Panc1 (cell line): ENCODE results near the gene GGT6. TPM values are rescaled to one million over a fixed set of nuclear protein-coding genes. Genes with fewer than 3 reads are reported as not detected.

ENCODE experiments used
- ATAC-seq: fragments of 200-7000 bp; cut with Tn5 transposase; 2 replicates; pipeline ENCODE4 v1.9.1; 2020; ENCODE audit warnings: mild to moderate bottlenecking, moderate library complexity
- BruUV-seq: library from RNA; stranded (reverse); fragments of 400-500 nt; replicated peaks from 2 replicates; lab custom pipeline; 2021; lab: Mats Ljungman, UMichigan
- CTCF ChIA-PET: fragments of 300-600 bp; sonication (Branson Sonifier 250); formaldehyde crosslinking; loops from one replicate; lab custom pipeline; 2022; ENCODE audit warnings: antibody characterized with exemption; lab: Charles Lee
- POLR2A ChIA-PET: fragments of 300-600 bp; sonication (Branson Sonifier 250); formaldehyde crosslinking; loops from one replicate; lab custom pipeline; 2022; ENCODE audit warnings: antibody characterized with exemption; lab: Charles Lee
- DNase-seq: peaks from one replicate; pipeline ENCODE4 v3.0.0-alpha.2; 2010; ENCODE audit warnings: low read depth, low spot score
- H3K27ac ChIP-seq: 2 replicates; pipeline ENCODE4 v1.5.1; 2011; ENCODE audit warnings: mild to moderate bottlenecking, low read length, inconsistent platforms
- H3K27me3 ChIP-seq: fragments of 200-500 bp; sonication (Bioruptor generic); 2 replicates; pipeline ENCODE4 v1.6.0; 2014; ENCODE audit warnings: low read length, inconsistent platforms; ENCODE audit not compliant: control insufficient read depth, insufficient read depth
- H3K36me3 ChIP-seq: fragments of 200-500 bp; sonication (Bioruptor generic); 2 replicates; pipeline ENCODE4 v1.5.1; 2014; ENCODE audit warnings: inconsistent platforms, mild to moderate bottlenecking, low read length, moderate library complexity; ENCODE audit not compliant: control insufficient read depth, insufficient read depth
- H3K4me1 ChIP-seq: 2 replicates; pipeline ENCODE4 v1.5.1; 2011; ENCODE audit warnings: inconsistent platforms, mild to moderate bottlenecking, low read length, moderate library complexity; ENCODE audit not compliant: control insufficient read depth, insufficient read depth
- H3K4me3 ChIP-seq, 2 experiments: 2 replicates each; pipeline ENCODE4 v1.5.1; 2011 to 2012; ENCODE audit warnings: low read depth in 2 of 2, low read length in 2 of 2, mild to moderate bottlenecking in 2 of 2, inconsistent platforms in 1 of 2, moderate library complexity in 1 of 2
- H3K9me3 ChIP-seq: fragments of 200-500 bp; sonication (Bioruptor generic); 2 replicates; pipeline ENCODE4 v1.5.1; 2014; ENCODE audit warnings: low read depth, mild to moderate bottlenecking, inconsistent platforms, low read length, moderate library complexity; ENCODE audit not compliant: control insufficient read depth, insufficient read depth
- CTCF ChIP-seq: fragments of 450-650 bp; IDR thresholded peaks from 2 replicates; pipeline ENCODE4 v1.5.1; 2017; ENCODE audit warnings: mild to moderate bottlenecking
- POLR2AphosphoS5 ChIP-seq: IDR thresholded peaks from 2 replicates; pipeline ENCODE4 v1.6.1; 2012; ENCODE audit warnings: mild to moderate bottlenecking, low read depth, low read length, moderate library complexity
- REST ChIP-seq, 2 experiments: IDR thresholded peaks; 2 replicates each; pipeline ENCODE4 v1.6.1; 2011 to 2012; ENCODE audit warnings: low read depth in 2 of 2, control low read depth in 1 of 2, low read length in 1 of 2, mild to moderate bottlenecking in 1 of 2, moderate library complexity in 1 of 2; ENCODE audit not compliant: insufficient read depth in 1 of 2
- SIN3A ChIP-seq: IDR thresholded peaks from 2 replicates; pipeline ENCODE4 v1.6.1; 2012; ENCODE audit warnings: low read depth, mild to moderate bottlenecking, low read length, moderate library complexity, borderline replicate concordance; ENCODE audit not compliant: insufficient read depth
- TCF7L2 ChIP-seq: IDR thresholded peaks from 2 replicates; pipeline ENCODE4 v1.6.1; 2011; ENCODE audit warnings: mild to moderate bottlenecking, low read depth, low read length, inconsistent platforms
- in situ Hi-C: cut with HindIII; loops from 2 replicates; pipeline ENCODE4 v1.10.0; 2016; ENCODE audit warnings: low sequenced_read_pairs, low pct_unique_long_range_greater_than_20kb
- intact Hi-C: fragments of 100-400 bp; cut with micrococcal nuclease; formaldehyde crosslinking; loops from one replicate; pipeline ENCODE4 v1.10.0; 2022; ENCODE audit not compliant: unreplicated experiment
- total RNA-seq: library from RNA; stranded (reverse); gene quantifications from one replicate; pipeline ENCODE4 v1.2.1, GENCODE V29; 2021; ENCODE audit not compliant: unreplicated experiment

Gene GGT6
- total RNA-seq, 1 experiment from 2014 or later: not detected

- no peak for TF ChIP-seq POLR2AphosphoS5
- TF ChIP-seq CTCF: no peak
- TF ChIP-seq SIN3A: no peak
- TF ChIP-seq REST (IDR thresholded peaks at IDR 0.05; ENCODE audit: insufficient read depth in 1 of 2, low read depth in 2 of 2, low read length in 1 of 2): no peak
- Histone ChIP-seq H3K4me3 (no peak overlapping the region), H3K4me1 (no peaks in the 10 kb centered on the region; the same call in 1 of the 2 replicates), H3K9me3 (no peaks in the 10 kb centered on the region), H3K36me3 (no peaks in the 10 kb centered on the region), H3K27me3 (no peaks in the 10 kb centered on the region), H3K27ac (no peak overlapping the region)
- BruUV-seq: no TSS peak
- ChIA-PET CTCF (interaction anchor here (0.6 kb wide), 1 partner anchor 49 kb away, joined by 5 read pairs; no protein-coding TSS in a partner anchor), POLR2A (interaction anchor here (0.6 kb wide), 1 partner anchor 822 kb away, joined by 3 read pairs; no protein-coding TSS in a partner anchor)
- ATAC-seq (peak; percentile 50; the same call in 1 of the 2 replicates), DNase-seq (no peak)
- intact Hi-C loops (no loop called here), in situ Hi-C loops (no loop called here)
Observed at GRCh38 chr17:4576729-4577322, 16.4 kb upstream of the GGT6 start.

- BruUV-seq: no TSS peak
- no peak for DNase-seq
- Histone ChIP-seq H3K36me3 (no peaks in the 10 kb centered on the region), H3K4me3 (no peak overlapping the region), H3K27ac (no peak overlapping the region), H3K4me1 (no peaks in the 10 kb centered on the region; the same call in 1 of the 2 replicates), H3K27me3 (no peaks in the 10 kb centered on the region), H3K9me3 (no peaks in the 10 kb centered on the region)
- ATAC-seq: no peak
- intact Hi-C loops (no loop called here), in situ Hi-C loops (no loop called here)
- ChIA-PET CTCF (no interaction called here), POLR2A (no interaction called here)
- TF ChIP-seq SIN3A: no peak
- no peak for TF ChIP-seq CTCF
- TF ChIP-seq TCF7L2: no peak
- no peak for TF ChIP-seq POLR2AphosphoS5
- TF ChIP-seq REST (IDR thresholded peaks at IDR 0.05; ENCODE audit: insufficient read depth in 1 of 2, low read depth in 2 of 2, low read length in 1 of 2): no peak
Observed at GRCh38 chr17:4576161-4576558, 15.8 kb upstream of the GGT6 start.
